Measurements from ENCODE around the gene RAB24. TPM values are rescaled to one million over a fixed set of nuclear protein-coding genes. Genes with fewer than 3 reads are reported as not detected.

The RAB24 gene
- total RNA-seq, 1 donor from 2014 or later, result 61.0 TPM

Other genes starting within 250 kb of the RAB24 start
- gene FGFR4, start 216.8 kb downstream of the RAB24 start, total RNA-seq, result 233 TPM
- gene NSD1, start 169.9 kb downstream of the RAB24 start, total RNA-seq, result 82.1 TPM
- gene PRELID1, start 80 bp upstream of the RAB24 start, total RNA-seq, result 106 TPM
- gene MXD3, start 8.2 kb upstream of the RAB24 start, total RNA-seq, result 9.7 TPM
- 184 TPM for gene LMAN2, start 47.9 kb upstream of the RAB24 start, total RNA-seq
- gene RGS14, start 54.2 kb upstream of the RAB24 start, total RNA-seq, result 46.3 TPM
- 0.06 TPM for gene SLC34A1, start 80.7 kb upstream of the RAB24 start, total RNA-seq
- not detected for gene PFN3, start 96.9 kb upstream of the RAB24 start, total RNA-seq
- 15.3 TPM for gene F12, start 105.8 kb upstream of the RAB24 start, total RNA-seq
- 39.5 TPM for gene GRK6, start 123.0 kb upstream of the RAB24 start, total RNA-seq
- gene PRR7, start 143.1 kb upstream of the RAB24 start, total RNA-seq, result 7.8 TPM
- gene DBN1, start 169.9 kb upstream of the RAB24 start, total RNA-seq, result 89.0 TPM
- 227 TPM for gene PDLIM7, start 193.9 kb upstream of the RAB24 start, total RNA-seq
- 12.8 TPM for gene DOK3, start 206.1 kb upstream of the RAB24 start, total RNA-seq
- gene DDX41, start 213.2 kb upstream of the RAB24 start, total RNA-seq, result 84.8 TPM

Data from mucosa of gallbladder (tissue), 1 donor.